ENCODE results near the gene PLA2G4E.
A peak's percentile ranks its signal among the peaks of the same experiment; 100 is the strongest.

DNA sequence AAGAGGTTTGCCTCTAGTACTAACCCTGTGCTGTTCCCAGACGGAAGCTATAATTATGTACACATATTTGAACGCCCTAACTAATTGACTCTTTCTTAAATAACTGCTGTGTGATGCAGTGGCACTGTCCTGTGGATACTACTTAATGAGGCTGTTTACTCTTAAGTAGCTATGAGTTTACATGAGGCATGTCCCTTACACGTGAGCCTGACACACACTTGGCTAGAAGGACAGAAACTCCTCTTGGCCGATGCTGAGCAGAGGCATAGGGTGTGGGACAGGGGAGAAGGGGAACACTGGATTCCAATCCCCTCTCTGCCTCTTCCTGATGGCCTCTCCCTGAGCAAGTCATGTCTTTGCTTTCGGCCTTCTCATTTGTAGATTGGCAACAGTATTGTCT, 70.4 kb downstream of the PLA2G4E start:
- TF ChIP-seq, protein P1, sequence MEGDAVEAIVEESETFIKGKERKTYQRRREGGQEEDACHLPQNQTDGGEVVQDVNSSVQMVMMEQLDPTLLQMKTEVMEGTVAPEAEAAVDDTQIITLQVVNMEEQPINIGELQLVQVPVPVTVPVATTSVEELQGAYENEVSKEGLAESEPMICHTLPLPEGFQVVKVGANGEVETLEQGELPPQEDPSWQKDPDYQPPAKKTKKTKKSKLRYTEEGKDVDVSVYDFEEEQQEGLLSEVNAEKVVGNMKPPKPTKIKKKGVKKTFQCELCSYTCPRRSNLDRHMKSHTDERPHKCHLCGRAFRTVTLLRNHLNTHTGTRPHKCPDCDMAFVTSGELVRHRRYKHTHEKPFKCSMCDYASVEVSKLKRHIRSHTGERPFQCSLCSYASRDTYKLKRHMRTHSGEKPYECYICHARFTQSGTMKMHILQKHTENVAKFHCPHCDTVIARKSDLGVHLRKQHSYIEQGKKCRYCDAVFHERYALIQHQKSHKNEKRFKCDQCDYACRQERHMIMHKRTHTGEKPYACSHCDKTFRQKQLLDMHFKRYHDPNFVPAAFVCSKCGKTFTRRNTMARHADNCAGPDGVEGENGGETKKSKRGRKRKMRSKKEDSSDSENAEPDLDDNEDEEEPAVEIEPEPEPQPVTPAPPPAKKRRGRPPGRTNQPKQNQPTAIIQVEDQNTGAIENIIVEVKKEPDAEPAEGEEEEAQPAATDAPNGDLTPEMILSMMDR (IDR thresholded peaks at IDR 0.05): no peak
- TF ChIP-seq POLR2A (IDR thresholded peaks at IDR 0.05): no peak
- peak in 1 of 2 donors; percentile 26 for TF ChIP-seq EP300 (IDR thresholded peaks at IDR 0.05)
